Left renal pelvis (tissue), 4 donors: ENCODE measurements around the gene CTTNBP2. TPM values are rescaled to one million over a fixed set of nuclear protein-coding genes. Genes with fewer than 3 reads are reported as not detected.
A peak's percentile ranks its signal among the peaks of the same experiment; 100 is the strongest.

Experiments used
- DNase-seq, 4 donors: peaks; one replicate each; pipeline ENCODE4 v3.0.0-alpha.2; 2013; ENCODE audit warnings: low read depth in 4 of 4, low spot score in 3 of 4
- polyA plus RNA-seq, 4 donors: library from polyadenylated mRNA; unstranded; fragments of 120-200 nt; gene quantifications; one replicate each; pipeline ENCODE4 v1.2.1, GENCODE V29; 2013; ENCODE audit not compliant: insufficient read length in 4 of 4

The CTTNBP2 gene
- polyA plus RNA-seq, 4 donors: 5.0 to 29.7 (median 27.5) TPM

- DNase-seq: no peak
Observed at GRCh38 chr7:117793976-117794375, 79.3 kb downstream of the CTTNBP2 start.

- no peak for DNase-seq
Observed at GRCh38 chr7:117793521-117793920, 79.7 kb downstream of the CTTNBP2 start.

- no peak for DNase-seq
Observed at GRCh38 chr7:117791877-117792780, 81.1 kb downstream of the CTTNBP2 start.

GRCh38 chr7:117790731-117791130 is 82.5 kb downstream of the CTTNBP2 start:
- DNase-seq: no peak

GRCh38 chr7:117790251-117790650 is 83.0 kb downstream of the CTTNBP2 start:
- no peak for DNase-seq

GRCh38 chr7:117785431-117785830 is 87.8 kb downstream of the CTTNBP2 start:
- no peak for DNase-seq

GRCh38 chr7:117784315-117784714 is 88.9 kb downstream of the CTTNBP2 start:
- no peak for DNase-seq

GRCh38 chr7:117782761-117783160 is 90.5 kb downstream of the CTTNBP2 start:
- DNase-seq: no peak

GRCh38 chr7:117781707-117782106 is 91.5 kb downstream of the CTTNBP2 start:
- no peak for DNase-seq

GRCh38 chr7:117780832-117781231 is 92.4 kb downstream of the CTTNBP2 start:
- DNase-seq: no peak

- no peak for DNase-seq
Observed at GRCh38 chr7:117777335-117778142, 95.7 kb downstream of the CTTNBP2 start.

GRCh38 chr7:117776224-117776623 is 97.0 kb downstream of the CTTNBP2 start:
- no peak for DNase-seq

- no peak for DNase-seq
Observed at GRCh38 chr7:117775801-117776200, 97.4 kb downstream of the CTTNBP2 start.

GRCh38 chr7:117774943-117775342 is 98.3 kb downstream of the CTTNBP2 start:
- no peak for DNase-seq

- peak in 1 of 4 donors; percentile 26 for DNase-seq
Observed at GRCh38 chr7:117772421-117772820, 100.8 kb downstream of the CTTNBP2 start.

- DNase-seq: no peak
Observed at GRCh38 chr7:117771756-117772155, 101.5 kb downstream of the CTTNBP2 start.

GRCh38 chr7:117769085-117769484 is 104.2 kb downstream of the CTTNBP2 start:
- DNase-seq: no peak

- no peak for DNase-seq
Observed at GRCh38 chr7:117767951-117768350, 105.3 kb downstream of the CTTNBP2 start.

GRCh38 chr7:117766913-117767312 is 106.3 kb downstream of the CTTNBP2 start:
- DNase-seq: no peak

GRCh38 chr7:117764031-117764430 is 109.2 kb downstream of the CTTNBP2 start:
- DNase-seq: no peak

- DNase-seq: no peak
Observed at GRCh38 chr7:117762055-117762454, 111.2 kb downstream of the CTTNBP2 start.
